Measurements from ENCODE around the gene RBMS3. TPM values are rescaled to one million over a fixed set of nuclear protein-coding genes. Genes with fewer than 3 reads are reported as not detected.
A peak's percentile ranks its signal among the peaks of the same experiment; 100 is the strongest.

RBMS3 gene
- total RNA-seq, 1 donor from 2014 or later: 58.5 TPM

DNA sequence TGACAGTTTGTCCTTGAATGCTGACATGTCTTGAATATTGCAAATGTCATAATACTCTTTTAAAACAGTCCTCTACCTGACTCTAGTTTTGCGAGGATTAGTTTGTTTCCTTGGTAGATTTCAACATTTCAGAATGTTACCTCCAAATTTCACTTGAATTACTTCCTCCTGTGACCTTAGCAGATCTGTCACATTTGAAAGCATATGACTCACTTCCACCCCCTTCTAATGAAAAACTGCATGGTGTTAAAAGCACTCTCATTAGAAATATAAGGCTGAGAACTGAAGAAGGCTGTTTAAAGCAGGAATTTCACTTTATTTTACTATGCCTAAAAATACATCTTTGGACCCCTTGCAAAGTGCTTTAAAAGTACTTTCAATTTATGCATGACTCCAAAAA lies 726.8 kb downstream of the RBMS3 start:
- H3K9me3 ChIP-seq: no peaks in the 10 kb centered on the region
- H3K4me1 ChIP-seq: no peaks in the 10 kb centered on the region
- H3K27me3 ChIP-seq (ENCODE audit: low read depth): no peaks in the 10 kb centered on the region
- intact Hi-C loops (cut with DNase I): no loop called here
- H3K4me3 ChIP-seq: no peak overlapping the region
- H3K36me3 ChIP-seq: no peaks in the 10 kb centered on the region
- no peak overlapping the region for H3K27ac ChIP-seq
- TF ChIP-seq, protein P1, sequence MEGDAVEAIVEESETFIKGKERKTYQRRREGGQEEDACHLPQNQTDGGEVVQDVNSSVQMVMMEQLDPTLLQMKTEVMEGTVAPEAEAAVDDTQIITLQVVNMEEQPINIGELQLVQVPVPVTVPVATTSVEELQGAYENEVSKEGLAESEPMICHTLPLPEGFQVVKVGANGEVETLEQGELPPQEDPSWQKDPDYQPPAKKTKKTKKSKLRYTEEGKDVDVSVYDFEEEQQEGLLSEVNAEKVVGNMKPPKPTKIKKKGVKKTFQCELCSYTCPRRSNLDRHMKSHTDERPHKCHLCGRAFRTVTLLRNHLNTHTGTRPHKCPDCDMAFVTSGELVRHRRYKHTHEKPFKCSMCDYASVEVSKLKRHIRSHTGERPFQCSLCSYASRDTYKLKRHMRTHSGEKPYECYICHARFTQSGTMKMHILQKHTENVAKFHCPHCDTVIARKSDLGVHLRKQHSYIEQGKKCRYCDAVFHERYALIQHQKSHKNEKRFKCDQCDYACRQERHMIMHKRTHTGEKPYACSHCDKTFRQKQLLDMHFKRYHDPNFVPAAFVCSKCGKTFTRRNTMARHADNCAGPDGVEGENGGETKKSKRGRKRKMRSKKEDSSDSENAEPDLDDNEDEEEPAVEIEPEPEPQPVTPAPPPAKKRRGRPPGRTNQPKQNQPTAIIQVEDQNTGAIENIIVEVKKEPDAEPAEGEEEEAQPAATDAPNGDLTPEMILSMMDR (IDR thresholded peaks at IDR 0.05): no peak
- ATAC-seq (no peak), DNase-seq (no peak)

DNA sequence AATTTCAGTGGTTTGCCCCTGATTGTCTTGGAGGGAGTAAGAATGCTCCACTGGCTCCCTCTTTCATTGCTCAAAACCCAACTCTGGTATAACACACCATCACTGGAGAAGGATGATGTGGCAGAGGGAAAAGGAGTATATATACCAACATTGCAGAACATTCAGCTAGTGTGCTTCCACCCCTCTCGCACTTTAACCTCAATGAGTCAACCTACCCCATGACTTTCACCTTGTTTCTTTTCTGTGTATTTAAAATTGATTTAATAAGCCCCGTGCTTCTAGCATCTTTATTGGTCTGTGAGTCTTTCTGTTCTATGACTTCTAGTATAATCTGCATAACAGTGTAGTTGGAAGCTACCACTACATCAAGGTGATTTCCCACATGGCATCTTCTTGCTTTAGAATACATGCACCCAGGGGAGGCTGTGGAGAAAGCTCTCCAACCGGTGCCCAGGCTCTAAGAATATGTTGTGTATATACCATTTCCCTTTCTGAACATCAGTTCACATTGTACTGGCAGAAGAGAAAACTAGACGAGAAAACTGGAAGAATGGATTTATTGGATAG lies 730.4 kb downstream of the RBMS3 start:
- Histone ChIP-seq H3K36me3 (no peaks in the 10 kb centered on the region), H3K27me3 (ENCODE audit: low read depth) (no peaks in the 10 kb centered on the region), H3K4me3 (no peak overlapping the region), H3K9me3 (no peaks in the 10 kb centered on the region), H3K4me1 (no peaks in the 10 kb centered on the region), H3K27ac (no peak overlapping the region)
- TF ChIP-seq, protein P1 (IDR thresholded peaks at IDR 0.05): no peak
- intact Hi-C loops (cut with DNase I): no loop called here
- DNase-seq: no peak
- ATAC-seq: no peak

DNA sequence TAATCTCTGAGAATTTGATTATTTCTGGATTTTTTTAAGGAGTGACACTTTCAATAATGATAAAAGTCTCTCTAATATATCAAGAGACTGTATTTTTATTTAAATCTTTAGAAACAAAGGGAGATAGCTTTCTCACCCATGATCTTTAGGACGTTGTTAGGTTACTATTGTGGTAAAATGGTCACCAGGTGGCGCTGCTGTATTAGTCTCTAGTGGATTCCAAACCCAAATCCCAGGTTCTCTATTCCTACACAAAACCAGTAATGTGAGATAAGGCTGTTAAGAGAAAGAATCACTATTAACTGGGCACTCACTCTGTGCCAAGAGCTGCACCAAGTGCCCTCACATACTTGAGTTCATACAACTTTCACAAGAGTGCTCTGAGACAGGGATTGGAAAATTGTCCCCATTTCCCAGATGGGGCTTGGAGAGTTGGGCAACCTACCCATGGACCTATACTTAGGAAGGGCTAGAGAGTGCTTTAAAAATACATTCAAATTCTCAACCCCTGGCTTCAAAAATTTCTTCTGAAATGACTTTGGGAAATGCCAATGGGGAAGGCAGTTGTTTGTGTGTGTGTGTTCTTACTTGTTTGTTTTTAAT lies 732.2 kb downstream of the RBMS3 start:
- H3K4me3 ChIP-seq: no peak overlapping the region
- H3K9me3 ChIP-seq: no peaks in the 10 kb centered on the region
- H3K36me3 ChIP-seq: no peaks in the 10 kb centered on the region
- ATAC-seq (peak; percentile 81 to 83), DNase-seq (peak; percentile 67)
- H3K27me3 ChIP-seq (ENCODE audit: low read depth): no peaks in the 10 kb centered on the region
- no peak overlapping the region for H3K27ac ChIP-seq
- TF ChIP-seq, protein P1 (IDR thresholded peaks at IDR 0.05): peak; percentile 64
- intact Hi-C loops (cut with DNase I): no loop called here
- H3K4me1 ChIP-seq: no peaks in the 10 kb centered on the region

DNA sequence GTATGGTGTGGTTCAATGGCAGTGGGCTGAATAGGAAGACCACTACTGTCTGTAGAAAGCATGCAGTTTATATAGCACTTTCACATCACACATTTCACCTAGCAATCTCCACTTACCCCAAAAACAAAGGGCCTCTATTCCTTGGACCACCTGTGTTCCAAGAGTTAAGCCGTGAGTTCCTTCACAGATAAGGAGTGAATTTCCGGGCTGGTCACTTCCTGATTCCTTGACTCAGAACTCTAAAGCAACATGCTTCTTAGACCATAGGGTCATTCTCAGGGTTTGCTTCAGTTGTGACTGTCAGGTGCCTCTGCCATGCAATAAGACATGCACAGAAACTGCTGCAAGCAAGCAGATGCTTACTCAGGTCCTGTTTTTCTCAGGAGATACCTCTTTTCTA lies 737.0 kb downstream of the RBMS3 start:
- ATAC-seq (no peak), DNase-seq (no peak)
- Histone ChIP-seq H3K4me1 (no peaks in the 10 kb centered on the region), H3K27ac (no peak overlapping the region), H3K36me3 (no peaks in the 10 kb centered on the region), H3K27me3 (ENCODE audit: low read depth) (no peaks in the 10 kb centered on the region), H3K4me3 (no peak overlapping the region), H3K9me3 (no peaks in the 10 kb centered on the region)
- TF ChIP-seq, protein P1 (IDR thresholded peaks at IDR 0.05): no peak
- intact Hi-C loops (cut with DNase I): no loop called here

DNA sequence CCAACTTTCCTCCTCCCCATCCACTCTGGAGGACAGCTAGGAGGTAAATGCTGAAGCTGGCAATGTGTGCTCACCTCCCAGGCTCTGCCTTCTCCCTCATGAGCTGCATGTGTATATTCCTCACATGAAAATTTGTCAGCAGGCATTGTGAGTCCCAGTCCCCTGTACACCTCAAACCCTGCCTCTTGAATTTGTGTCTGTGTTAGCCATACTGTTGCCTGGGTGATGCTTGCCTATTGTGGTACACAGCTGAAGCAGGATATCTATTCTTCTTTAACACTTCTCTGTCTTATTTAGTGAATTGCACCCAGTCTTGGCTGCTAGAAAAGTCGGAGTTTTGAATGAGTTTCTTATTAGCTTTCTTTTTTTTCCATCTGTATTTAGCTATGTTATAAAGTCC lies 739.5 kb downstream of the RBMS3 start:
- H3K27me3 ChIP-seq (ENCODE audit: low read depth): no peaks in the 10 kb centered on the region
- H3K27ac ChIP-seq: no peak overlapping the region
- DNase-seq (no peak), ATAC-seq (no peak)
- no peak overlapping the region for H3K4me3 ChIP-seq
- H3K36me3 ChIP-seq: no peaks in the 10 kb centered on the region
- H3K9me3 ChIP-seq: no peaks in the 10 kb centered on the region
- TF ChIP-seq, protein P1 (IDR thresholded peaks at IDR 0.05): no peak
- no peaks in the 10 kb centered on the region for H3K4me1 ChIP-seq
- intact Hi-C loops (cut with DNase I): no loop called here

Data from lower lobe of right lung (tissue), 2 donors.